ENCODE results near the gene LRRC66.

DNA sequence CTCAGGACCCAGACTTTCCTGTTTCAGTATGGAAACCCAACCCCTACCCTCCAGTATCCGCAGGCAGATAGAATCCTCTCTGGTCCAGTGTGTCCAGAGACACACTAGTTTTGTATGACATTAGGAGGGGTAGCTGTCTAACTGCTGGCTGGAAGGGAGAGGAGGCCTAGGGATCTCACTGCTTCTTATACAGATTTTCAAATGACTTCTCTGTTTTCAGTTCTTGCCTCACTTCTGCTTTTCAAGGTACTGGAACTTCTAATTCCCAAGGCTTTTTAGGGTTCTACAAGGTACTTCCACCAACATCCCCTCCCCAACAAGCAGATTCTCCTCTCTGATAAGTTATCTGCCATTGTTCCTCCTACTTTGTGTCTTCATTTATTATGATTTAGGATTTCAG, 11.8 kb upstream of the LRRC66 start:
- TF ChIP-seq, protein P1, sequence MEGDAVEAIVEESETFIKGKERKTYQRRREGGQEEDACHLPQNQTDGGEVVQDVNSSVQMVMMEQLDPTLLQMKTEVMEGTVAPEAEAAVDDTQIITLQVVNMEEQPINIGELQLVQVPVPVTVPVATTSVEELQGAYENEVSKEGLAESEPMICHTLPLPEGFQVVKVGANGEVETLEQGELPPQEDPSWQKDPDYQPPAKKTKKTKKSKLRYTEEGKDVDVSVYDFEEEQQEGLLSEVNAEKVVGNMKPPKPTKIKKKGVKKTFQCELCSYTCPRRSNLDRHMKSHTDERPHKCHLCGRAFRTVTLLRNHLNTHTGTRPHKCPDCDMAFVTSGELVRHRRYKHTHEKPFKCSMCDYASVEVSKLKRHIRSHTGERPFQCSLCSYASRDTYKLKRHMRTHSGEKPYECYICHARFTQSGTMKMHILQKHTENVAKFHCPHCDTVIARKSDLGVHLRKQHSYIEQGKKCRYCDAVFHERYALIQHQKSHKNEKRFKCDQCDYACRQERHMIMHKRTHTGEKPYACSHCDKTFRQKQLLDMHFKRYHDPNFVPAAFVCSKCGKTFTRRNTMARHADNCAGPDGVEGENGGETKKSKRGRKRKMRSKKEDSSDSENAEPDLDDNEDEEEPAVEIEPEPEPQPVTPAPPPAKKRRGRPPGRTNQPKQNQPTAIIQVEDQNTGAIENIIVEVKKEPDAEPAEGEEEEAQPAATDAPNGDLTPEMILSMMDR (IDR thresholded peaks at IDR 0.05) = no peak
- no peak for TF ChIP-seq POLR2A (IDR thresholded peaks at IDR 0.05)

Data from stomach (tissue), 4 donors.